Mucosa of descending colon (tissue), 3 donors: ENCODE measurements around the gene STON2. TPM values are rescaled to one million over a fixed set of nuclear protein-coding genes. Genes with fewer than 3 reads are reported as not detected.
A peak's percentile ranks its signal among the peaks of the same experiment; 100 is the strongest.

ENCODE experiments used
- ATAC-seq: fragments of 200-7000 bp; cut with Tn5 transposase; one replicate; pipeline ENCODE4 v1.9.1; 2020; ENCODE audit warnings: mild to moderate bottlenecking, moderate library complexity
- DNase-seq, 3 donors: peaks; one replicate each; pipeline ENCODE4 v3.0.0-alpha.2; 2020
- H3K36me3 ChIP-seq: fragments of 200-600 bp; one replicate; pipeline ENCODE4 v1.8.0; 2021; ENCODE audit warnings: low read depth, mild to moderate bottlenecking
- H3K4me1 ChIP-seq: fragments of 200-600 bp; one replicate; pipeline ENCODE4 v1.8.0; 2021; ENCODE audit warnings: low read depth, mild to moderate bottlenecking
- H3K4me3 ChIP-seq: fragments of 200-600 bp; one replicate; pipeline ENCODE4 v1.8.0; 2021; ENCODE audit warnings: mild to moderate bottlenecking
- H3K9me3 ChIP-seq: fragments of 200-600 bp; one replicate; pipeline ENCODE4 v1.8.0; 2021; ENCODE audit warnings: mild to moderate bottlenecking
- intact Hi-C, 2 donors: fragments of 100-400 bp; cut with DNase I in 1 of 2; cut with micrococcal nuclease in 1 of 2; formaldehyde crosslinking; loops; one replicate each; pipeline versions ENCODE4 v1.11.0 to v1.11.1; 2022; cut with DNase I, micrococcal nuclease
- total RNA-seq, 3 donors: library from RNA; stranded (reverse); fragmentation: NEBNext Ultra II Directional in 2 of 3; extraction: Animal tissue kit (Norgen Biotek cat#: 25700) in 2 of 3; gene quantifications; one replicate each; pipeline versions ENCODE4 v1.2.1 to v1.2.4, GENCODE V29; 2021 to 2023
- TF ChIP-seq, protein P1 (sequence below): fragments of 200-600 bp; IDR thresholded peaks from one replicate; pipeline ENCODE4 v1.8.0; 2022; ENCODE audit warnings: antibody characterized with exemption, mild to moderate bottlenecking
- donor health status: DM: no; HTN: no; CAD: no; lungs with moderate emphysema.
- donor health status: DM: no; HTN: no; CAD: no.
- donor health status: DM: no; HTN: yes; CAD: no.

Gene STON2
- total RNA-seq, 3 donors from 2014 or later = 17.1 to 31.1 (median 20.7) TPM

DNA sequence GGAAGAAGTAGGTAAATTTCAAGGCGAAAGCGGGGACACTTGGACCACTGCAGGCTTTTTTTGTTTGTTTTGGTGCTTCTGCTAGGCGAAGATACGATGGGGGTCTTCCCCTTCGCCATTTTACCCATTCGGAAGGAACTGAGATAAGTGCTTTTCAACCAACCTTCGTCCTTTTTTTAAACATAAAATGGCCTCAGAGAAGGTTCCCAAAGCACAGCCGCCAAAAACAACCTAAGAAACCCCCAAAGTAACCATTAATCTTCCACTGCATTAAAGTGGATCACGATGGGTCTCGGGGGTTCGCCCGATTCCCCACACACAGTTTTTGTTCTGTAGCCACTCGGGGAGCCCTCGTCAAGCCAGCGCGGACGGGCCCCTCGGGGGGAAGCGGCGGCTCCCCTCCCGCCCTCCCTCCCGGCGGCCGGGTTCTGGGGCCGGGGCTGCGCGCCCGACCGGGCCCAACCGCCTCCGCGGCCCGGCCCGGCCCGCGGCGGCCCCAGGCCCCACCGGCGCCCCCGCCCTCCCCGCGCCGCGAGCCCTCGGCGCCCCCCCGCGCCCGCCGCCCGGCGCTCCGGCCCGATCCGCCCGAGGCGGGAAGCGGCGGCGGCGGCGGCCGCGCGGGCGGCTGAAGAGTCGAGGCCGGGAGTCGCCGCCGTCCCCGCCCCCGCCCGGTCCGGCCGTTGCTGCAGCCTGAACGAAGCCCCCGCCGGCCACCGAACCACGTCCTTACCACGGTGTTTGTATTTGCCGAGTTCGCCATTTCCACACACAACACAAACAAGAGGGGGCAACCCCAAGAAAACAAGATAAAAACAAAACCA is 180.2 kb downstream of the STON2 start:
- no peaks in the 10 kb centered on the region for H3K9me3 ChIP-seq
- DNase-seq (peak; percentile 52 to 71 (median 67)), ATAC-seq (peak; percentile 1)
- intact Hi-C loops = no loop called here
- H3K4me3 ChIP-seq = peak overlapping the region; percentile 77
- H3K36me3 ChIP-seq = no peaks in the 10 kb centered on the region
- TF ChIP-seq, protein P1, sequence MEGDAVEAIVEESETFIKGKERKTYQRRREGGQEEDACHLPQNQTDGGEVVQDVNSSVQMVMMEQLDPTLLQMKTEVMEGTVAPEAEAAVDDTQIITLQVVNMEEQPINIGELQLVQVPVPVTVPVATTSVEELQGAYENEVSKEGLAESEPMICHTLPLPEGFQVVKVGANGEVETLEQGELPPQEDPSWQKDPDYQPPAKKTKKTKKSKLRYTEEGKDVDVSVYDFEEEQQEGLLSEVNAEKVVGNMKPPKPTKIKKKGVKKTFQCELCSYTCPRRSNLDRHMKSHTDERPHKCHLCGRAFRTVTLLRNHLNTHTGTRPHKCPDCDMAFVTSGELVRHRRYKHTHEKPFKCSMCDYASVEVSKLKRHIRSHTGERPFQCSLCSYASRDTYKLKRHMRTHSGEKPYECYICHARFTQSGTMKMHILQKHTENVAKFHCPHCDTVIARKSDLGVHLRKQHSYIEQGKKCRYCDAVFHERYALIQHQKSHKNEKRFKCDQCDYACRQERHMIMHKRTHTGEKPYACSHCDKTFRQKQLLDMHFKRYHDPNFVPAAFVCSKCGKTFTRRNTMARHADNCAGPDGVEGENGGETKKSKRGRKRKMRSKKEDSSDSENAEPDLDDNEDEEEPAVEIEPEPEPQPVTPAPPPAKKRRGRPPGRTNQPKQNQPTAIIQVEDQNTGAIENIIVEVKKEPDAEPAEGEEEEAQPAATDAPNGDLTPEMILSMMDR = no peak
- H3K4me1 ChIP-seq = peaks cover 8% of the 10 kb centered on the region

DNA sequence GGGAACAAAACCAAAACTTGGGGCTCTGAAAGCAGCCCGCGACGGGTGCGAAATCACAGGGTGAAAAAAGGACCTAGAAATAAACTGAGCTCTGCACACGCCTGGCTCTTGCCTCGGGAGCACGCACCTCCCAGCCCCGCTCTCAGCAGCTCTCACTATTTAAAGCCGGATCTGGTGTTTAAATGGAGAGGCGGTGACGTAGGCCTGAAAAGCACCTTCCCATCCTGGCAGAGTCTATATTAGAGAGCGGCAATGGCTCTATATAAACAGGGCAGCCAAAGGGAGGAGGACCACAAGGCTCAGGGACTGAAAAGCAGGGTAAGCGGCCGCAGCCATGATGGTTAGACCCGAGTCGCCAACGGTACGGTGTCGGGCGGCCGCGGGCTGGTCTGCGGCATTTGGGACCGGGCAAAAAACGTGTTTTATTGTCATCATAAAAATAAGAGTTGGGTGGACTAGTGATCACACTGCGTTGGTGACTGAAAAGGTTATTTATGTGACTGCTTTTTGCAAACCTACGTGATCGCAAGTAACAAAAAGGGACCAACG is 180.8 kb downstream of the STON2 start:
- TF ChIP-seq, protein P1 = peak; percentile 6
- no peaks in the 10 kb centered on the region for H3K36me3 ChIP-seq
- intact Hi-C loops = no loop called here
- peak overlapping the region; percentile 77 for H3K4me3 ChIP-seq
- ATAC-seq = peak; percentile 74
- no peaks in the 10 kb centered on the region for H3K9me3 ChIP-seq
- DNase-seq = peak; percentile 89 to 95 (median 91)
- H3K4me1 ChIP-seq = peaks cover 8% of the 10 kb centered on the region

DNA sequence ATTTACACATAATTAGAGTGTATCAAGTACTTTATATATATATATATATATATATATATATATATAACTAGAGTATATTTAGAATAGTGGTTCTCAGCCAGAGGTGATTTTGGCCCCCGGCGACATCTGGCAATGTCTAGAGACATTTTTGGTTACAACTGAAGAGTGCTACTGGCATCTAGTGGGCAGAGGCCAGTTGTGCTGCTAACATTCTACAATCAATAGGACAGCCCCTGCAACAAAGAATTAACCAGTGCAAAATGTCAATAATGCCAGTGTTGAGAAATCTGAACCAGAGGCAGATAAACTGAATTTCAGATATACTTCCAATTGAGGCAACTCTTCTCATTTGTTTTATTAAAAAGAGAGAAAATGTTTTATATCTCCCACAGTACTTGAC is 188.3 kb downstream of the STON2 start:
- no peak for ATAC-seq
- Histone ChIP-seq H3K4me3 (no peak overlapping the region), H3K9me3 (no peaks in the 10 kb centered on the region), H3K36me3 (no peaks in the 10 kb centered on the region), H3K4me1 (no peaks in the 10 kb centered on the region)
- TF ChIP-seq, protein P1 = no peak
- intact Hi-C loops = no loop called here
- peak in 1 of 3 donors; percentile 12 for DNase-seq

Other genes with a start within 250 kb of the STON2 start
- gene GTF2A1, start 179.4 kb downstream of the STON2 start, total RNA-seq = 10 to 100 TPM; 24.2 to 31.0 (median 29.5) TPM
- 100 to 1,000 TPM in 1 of 3 donors, 10 to 100 TPM in 2; 87.7 to 103 (median 89.9) TPM for gene SEL1L, start 133.5 kb upstream of the STON2 start, total RNA-seq